HG03045 (cell line): ENCODE data around the gene CEP97.
"Not testable (repeated sequence)": the region's sequence is repeated elsewhere in the genome, so short reads cannot be mapped to it uniquely, and the experiment has no call there.

Source experiments
- ATAC-seq: cut with Tn5 transposase; IDR thresholded peaks from one replicate; pipeline ENCODE4 v1.9.1; 2021; ENCODE audit warnings: mild to moderate bottlenecking, moderate library complexity; ENCODE audit not compliant: unreplicated experiment

CEP97 gene

GRCh38 chr3:101701696-101702634 is 22.4 kb upstream of the CEP97 start:
- no peak for ATAC-seq

DNA sequence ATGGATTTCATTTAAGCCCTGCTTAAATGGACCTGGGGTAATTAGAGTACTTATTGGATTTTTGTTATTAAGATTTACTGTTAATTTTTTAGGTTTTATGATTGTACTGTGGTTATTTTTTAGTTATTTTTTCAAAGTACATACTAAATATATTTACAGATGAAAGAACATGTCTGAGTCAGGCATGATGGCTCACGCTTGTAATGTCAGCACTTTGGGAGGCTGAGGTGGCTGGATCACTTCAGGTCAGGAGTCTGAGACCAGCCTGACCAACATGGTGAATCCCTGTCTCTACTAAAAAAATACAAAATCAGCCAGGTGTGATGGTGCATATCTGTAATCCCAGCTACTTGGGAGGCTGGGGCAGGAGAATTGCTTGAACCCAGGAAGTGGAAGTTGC is 21.7 kb upstream of the CEP97 start:
- ATAC-seq: no peak

DNA sequence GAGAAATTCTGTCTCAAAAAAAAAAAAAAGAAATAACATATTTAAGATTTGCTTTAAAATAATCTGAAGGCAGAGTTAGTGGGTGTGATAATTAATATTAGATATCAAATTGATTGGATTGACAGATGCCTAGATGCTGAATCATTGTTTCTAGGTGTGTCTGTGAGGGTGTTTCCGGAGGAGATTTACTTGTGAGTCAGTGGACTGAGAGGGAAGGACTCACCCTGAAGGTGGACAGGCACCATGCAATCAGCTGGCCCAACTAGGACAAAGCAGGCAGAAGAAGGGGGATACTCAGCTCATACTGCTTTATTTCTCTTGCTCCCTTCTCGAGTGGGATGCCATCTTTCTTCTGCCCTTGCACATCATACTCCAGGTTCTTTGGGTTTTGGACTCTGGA is 21.2 kb upstream of the CEP97 start:
- ATAC-seq: no peak

GRCh38 chr3:101704639-101705038 is 19.8 kb upstream of the CEP97 start:
- not testable (repeated sequence) for ATAC-seq

GRCh38 chr3:101709126-101709525 is 15.3 kb upstream of the CEP97 start:
- no peak for ATAC-seq

DNA sequence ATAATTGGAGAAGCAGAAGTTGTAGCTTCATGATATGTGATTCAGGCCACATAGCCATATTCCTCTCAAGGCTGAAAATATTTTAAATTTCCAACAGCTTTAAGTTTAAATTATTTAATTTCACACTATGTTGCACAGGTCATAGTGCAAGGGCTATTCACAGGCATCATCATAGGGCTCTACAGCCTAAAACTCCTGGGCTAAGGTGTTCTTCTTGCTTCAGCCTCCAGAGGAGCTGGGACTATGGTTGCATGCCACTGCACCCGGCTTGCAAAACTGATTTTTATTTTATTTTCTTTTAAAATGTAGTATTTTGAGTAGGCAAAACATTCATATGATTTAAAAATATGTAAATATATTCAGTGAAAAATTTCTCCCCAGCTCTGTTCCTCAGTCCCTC is 6.0 kb upstream of the CEP97 start:
- no peak for ATAC-seq

DNA sequence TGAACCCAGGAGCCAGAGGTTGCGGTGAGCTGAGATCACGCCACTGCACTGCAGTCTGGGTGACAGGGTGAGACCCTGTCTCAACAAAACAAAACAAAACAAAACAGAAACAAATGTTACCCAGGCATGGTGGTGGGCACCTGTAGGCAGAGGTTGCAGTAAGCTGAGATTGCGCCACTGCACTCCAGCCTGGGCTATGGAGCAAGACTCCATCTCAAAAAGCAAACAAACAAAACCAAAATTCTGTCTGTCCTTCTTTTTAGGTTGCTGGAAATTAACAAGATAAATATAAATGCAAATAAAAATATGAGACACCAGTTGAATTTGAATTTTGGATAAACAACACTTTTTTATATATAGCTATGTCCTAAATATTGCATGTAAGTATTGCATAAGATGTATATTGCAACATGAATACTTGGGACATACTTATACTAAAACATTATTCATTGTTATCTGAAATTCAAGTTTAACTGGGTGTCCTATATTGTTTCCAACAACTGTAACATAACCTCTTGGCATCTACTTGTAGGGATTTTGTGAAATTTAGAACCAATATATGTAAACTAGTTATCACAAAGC is 4.7 kb upstream of the CEP97 start:
- ATAC-seq: no peak

GRCh38 chr3:101720851-101721840 is 3.3 kb upstream of the CEP97 start:
- no peak for ATAC-seq

- ATAC-seq: peak; percentile 39
These were observed 1.8 kb upstream of the CEP97 start for GRCh38 chr3:101722394-101723173.

GRCh38 chr3:101725194-101725889 is 928 bp downstream of the CEP97 start:
- ATAC-seq: peak; percentile 15

GRCh38 chr3:101725890-101726275 is 1.5 kb downstream of the CEP97 start:
- no peak for ATAC-seq

DNA sequence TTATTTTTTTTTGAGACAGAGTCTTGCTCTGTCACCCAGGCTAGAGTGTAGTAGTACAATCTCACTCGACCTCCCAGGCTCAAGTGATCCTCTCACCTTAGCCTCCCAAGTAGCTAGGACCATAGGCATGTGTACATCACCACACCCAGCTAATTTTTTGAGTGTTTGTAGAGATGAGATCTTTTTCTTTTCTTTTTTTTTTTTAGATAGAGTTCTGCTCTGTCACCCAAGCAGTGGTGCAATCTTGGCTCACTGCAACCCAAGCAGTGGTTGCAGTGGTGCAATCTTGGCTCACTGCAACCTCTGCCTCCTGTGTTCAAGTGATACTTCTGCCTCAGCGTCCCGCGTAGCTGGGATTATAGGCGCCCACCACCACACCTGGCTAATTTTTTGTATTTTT is 5.2 kb downstream of the CEP97 start:
- ATAC-seq: no peak

DNA sequence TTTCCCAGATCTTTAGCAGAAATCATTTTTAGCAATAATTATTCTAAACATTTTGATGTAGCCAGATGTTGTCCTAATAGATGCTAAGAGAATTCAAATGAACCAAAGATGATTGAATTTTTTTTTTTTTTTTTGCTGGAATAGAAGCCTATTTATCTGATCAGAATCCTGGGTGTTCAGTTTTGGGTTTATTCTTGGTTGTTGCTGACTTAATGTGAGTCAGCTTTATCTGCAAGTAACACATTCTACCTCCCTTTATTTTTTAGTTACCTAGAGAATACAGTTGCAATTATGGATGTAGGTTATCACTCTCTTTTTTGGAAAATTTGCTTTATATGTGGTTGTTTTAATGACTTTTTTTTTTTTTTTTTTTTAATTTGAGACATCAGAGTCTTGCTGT is 6.4 kb downstream of the CEP97 start:
- ATAC-seq: no peak

- no peak for ATAC-seq
These were observed 7.8 kb downstream of the CEP97 start for GRCh38 chr3:101732240-101732641.

DNA sequence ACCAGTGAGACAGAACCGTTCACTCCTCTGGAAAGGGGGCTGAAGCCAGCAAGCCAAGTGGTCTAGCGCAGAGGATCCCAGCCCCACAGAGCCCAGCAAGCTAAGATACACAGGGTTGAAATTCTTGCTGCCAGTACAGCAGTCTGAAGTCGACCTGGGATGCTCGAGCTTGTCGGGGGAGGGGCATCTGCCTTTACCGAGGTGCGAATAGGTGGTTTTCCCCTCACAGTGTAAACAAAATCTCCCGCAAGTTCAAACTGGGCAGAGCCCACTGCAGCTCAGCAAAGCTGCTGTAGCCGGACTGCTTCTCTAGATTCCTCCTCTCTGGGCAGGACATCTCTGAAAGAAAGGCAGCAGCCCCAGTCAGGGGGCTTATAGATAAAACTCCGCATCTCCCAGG is 11.4 kb downstream of the CEP97 start:
- no peak for ATAC-seq

- ATAC-seq: not testable (repeated sequence)
These were observed 17.5 kb downstream of the CEP97 start for GRCh38 chr3:101741914-101742313.

- no peak for ATAC-seq
These were observed 20.4 kb downstream of the CEP97 start for GRCh38 chr3:101744811-101745210.

DNA sequence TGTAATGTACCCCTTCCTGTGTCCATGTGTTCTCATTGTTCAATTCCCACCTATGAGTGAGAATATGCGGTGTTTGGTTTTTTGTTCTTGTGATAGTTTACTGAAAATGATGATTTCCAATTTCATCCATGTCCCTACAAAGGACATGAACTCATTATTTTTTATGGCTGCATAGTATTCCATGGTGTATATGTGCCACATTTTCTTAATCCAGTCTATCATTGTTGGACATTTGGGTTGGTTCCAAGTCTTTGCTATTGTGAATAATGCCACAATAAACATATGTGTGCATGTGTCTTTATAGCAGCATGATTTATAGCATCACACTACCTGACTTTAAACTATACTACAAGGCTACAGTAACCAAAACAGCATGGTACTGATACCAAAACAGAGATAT is 21.5 kb downstream of the CEP97 start:
- not testable (repeated sequence) for ATAC-seq

GRCh38 chr3:101753386-101754113 is 29.1 kb downstream of the CEP97 start:
- not testable (repeated sequence) for ATAC-seq
